K562 (cell line): ENCODE measurements around the gene ADORA3. TPM values are rescaled to one million over a fixed set of nuclear protein-coding genes. Genes with fewer than 3 reads are reported as not detected.

ENCODE experiments used
- DPF2 ChIP-seq: fragments of 450-650 bp; IDR thresholded peaks from 2 replicates; pipeline ENCODE4 v1.6.1; 2016
- ESRRA ChIP-seq: fragments of 450-650 bp; IDR thresholded peaks from 2 replicates; pipeline ENCODE4 v1.6.1; 2014; ENCODE audit warnings: low read depth, mild to moderate bottlenecking, moderate library complexity, borderline replicate concordance
- JUND ChIP-seq, 2 experiments: IDR thresholded peaks; 2 replicates in 1 of 2; 3 replicates in 1 of 2; pipeline ENCODE4 v1.6.1; 2011; ENCODE audit warnings: borderline replicate concordance in 2 of 2, low read depth in 2 of 2, low read length in 2 of 2, improper control_type of control experiment in 1 of 2, missing biosample characterization in 1 of 2, missing genetic modification characterization in 1 of 2, missing genetic modification reagents in 1 of 2
- KDM5B ChIP-seq: fragments of 200-600 bp; sonication (generic); IDR thresholded peaks from 2 replicates; pipeline ENCODE4 v1.6.1; 2012; ENCODE audit warnings: low read depth, mild to moderate bottlenecking, moderate library complexity, low read length, control low read depth, inconsistent platforms; ENCODE audit not compliant: insufficient replicate concordance
- LCOR ChIP-seq: sonication (generic); formaldehyde crosslinking; IDR thresholded peaks from 2 replicates; pipeline ENCODE4 v1.8.0; 2022; ENCODE audit warnings: mild to moderate bottlenecking, missing genetic modification reagents
- MAFF ChIP-seq: IDR thresholded peaks from 2 replicates; pipeline ENCODE4 v1.6.1; 2012; ENCODE audit warnings: low read length, improper control_type of control experiment
- MLX ChIP-seq, 2 experiments: fragments of 450-650 bp in 1 of 2; sonication (generic) in 1 of 2; formaldehyde crosslinking; conservative IDR thresholded peaks; 2 replicates each; pipeline versions ENCODE4 v1.4.0 to v1.8.1; 2020 to 2022; ENCODE audit warnings: mild to moderate bottlenecking in 1 of 2, missing genetic modification reagents in 1 of 2
- RB1 ChIP-seq: fragments of 450-650 bp; IDR thresholded peaks from 2 replicates; pipeline ENCODE4 v1.6.1; 2017; ENCODE audit warnings: low read depth, mild to moderate bottlenecking
- TCFL5 ChIP-seq: fragments of 250-450 bp; sonication (Bioruptor Pico); conservative IDR thresholded peaks from 2 replicates; pipeline ENCODE4 v1.6.1; 2021; ENCODE audit warnings: mild to moderate bottlenecking, moderate library complexity, matching md5 sums
- ZSCAN29 ChIP-seq: fragments of 450-650 bp; IDR thresholded peaks from 2 replicates; pipeline ENCODE4 v1.6.1; 2017
- polyA plus RNA-seq, 8 experiments: library from polyadenylated mRNA; depleted of rRNA in 4 of 8; stranded (reverse) in 5 of 8; unstranded in 3 of 8; fragments of >200 nt; fragmentation: Nextera tagmentation in 2 of 8; fragmentation: Illumina TruSeq in 1 of 8; extraction: Ambion mirVana in 2 of 8; extraction: Trizol in 1 of 8; gene quantifications; 2 replicates each; pipeline versions ENCODE4 v1.2.1 to v1.2.3, GENCODE V29; 2011 to 2014; ENCODE audit warnings: inconsistent platforms in 1 of 8, missing spikeins in 1 of 8
- total RNA-seq, 7 experiments: library from RNA; depleted of rRNA in 6 of 7; stranded (reverse); fragments of >200 nt in 6 of 7; fragmentation: Illumina TruSeq in 2 of 7; extraction: Trizol in 2 of 7; gene quantifications; 2 replicates each; pipeline versions ENCODE4 v1.2.1 to v1.2.3, GENCODE V29; 2011 to 2021; ENCODE audit warnings: low replicate concordance in 1 of 7
- TF ChIP-seq, protein P1 (sequence below), 2 experiments: fragments of 450-650 bp; IDR thresholded peaks; 2 replicates each; pipeline ENCODE4 v1.6.1; 2016; ENCODE audit warnings: mild to moderate bottlenecking in 2 of 2, borderline replicate concordance in 1 of 2, low read depth in 1 of 2, moderate library complexity in 1 of 2
- TF ChIP-seq, protein P2 (sequence below): fragments of 450-650 bp; formaldehyde crosslinking; IDR thresholded peaks from 2 replicates; pipeline ENCODE4 v1.4.0; 2022; ENCODE audit warnings: missing genetic modification characterization

ADORA3 gene
- total and polyA plus RNA-seq, 9 of the 15 experiments (the other 6 are each of a cell fraction or from before 2014, with no cell fraction given), result 0.09 to 0.35 (median 0.16) TPM; not detected in 3

- TF ChIP-seq, protein P1, sequence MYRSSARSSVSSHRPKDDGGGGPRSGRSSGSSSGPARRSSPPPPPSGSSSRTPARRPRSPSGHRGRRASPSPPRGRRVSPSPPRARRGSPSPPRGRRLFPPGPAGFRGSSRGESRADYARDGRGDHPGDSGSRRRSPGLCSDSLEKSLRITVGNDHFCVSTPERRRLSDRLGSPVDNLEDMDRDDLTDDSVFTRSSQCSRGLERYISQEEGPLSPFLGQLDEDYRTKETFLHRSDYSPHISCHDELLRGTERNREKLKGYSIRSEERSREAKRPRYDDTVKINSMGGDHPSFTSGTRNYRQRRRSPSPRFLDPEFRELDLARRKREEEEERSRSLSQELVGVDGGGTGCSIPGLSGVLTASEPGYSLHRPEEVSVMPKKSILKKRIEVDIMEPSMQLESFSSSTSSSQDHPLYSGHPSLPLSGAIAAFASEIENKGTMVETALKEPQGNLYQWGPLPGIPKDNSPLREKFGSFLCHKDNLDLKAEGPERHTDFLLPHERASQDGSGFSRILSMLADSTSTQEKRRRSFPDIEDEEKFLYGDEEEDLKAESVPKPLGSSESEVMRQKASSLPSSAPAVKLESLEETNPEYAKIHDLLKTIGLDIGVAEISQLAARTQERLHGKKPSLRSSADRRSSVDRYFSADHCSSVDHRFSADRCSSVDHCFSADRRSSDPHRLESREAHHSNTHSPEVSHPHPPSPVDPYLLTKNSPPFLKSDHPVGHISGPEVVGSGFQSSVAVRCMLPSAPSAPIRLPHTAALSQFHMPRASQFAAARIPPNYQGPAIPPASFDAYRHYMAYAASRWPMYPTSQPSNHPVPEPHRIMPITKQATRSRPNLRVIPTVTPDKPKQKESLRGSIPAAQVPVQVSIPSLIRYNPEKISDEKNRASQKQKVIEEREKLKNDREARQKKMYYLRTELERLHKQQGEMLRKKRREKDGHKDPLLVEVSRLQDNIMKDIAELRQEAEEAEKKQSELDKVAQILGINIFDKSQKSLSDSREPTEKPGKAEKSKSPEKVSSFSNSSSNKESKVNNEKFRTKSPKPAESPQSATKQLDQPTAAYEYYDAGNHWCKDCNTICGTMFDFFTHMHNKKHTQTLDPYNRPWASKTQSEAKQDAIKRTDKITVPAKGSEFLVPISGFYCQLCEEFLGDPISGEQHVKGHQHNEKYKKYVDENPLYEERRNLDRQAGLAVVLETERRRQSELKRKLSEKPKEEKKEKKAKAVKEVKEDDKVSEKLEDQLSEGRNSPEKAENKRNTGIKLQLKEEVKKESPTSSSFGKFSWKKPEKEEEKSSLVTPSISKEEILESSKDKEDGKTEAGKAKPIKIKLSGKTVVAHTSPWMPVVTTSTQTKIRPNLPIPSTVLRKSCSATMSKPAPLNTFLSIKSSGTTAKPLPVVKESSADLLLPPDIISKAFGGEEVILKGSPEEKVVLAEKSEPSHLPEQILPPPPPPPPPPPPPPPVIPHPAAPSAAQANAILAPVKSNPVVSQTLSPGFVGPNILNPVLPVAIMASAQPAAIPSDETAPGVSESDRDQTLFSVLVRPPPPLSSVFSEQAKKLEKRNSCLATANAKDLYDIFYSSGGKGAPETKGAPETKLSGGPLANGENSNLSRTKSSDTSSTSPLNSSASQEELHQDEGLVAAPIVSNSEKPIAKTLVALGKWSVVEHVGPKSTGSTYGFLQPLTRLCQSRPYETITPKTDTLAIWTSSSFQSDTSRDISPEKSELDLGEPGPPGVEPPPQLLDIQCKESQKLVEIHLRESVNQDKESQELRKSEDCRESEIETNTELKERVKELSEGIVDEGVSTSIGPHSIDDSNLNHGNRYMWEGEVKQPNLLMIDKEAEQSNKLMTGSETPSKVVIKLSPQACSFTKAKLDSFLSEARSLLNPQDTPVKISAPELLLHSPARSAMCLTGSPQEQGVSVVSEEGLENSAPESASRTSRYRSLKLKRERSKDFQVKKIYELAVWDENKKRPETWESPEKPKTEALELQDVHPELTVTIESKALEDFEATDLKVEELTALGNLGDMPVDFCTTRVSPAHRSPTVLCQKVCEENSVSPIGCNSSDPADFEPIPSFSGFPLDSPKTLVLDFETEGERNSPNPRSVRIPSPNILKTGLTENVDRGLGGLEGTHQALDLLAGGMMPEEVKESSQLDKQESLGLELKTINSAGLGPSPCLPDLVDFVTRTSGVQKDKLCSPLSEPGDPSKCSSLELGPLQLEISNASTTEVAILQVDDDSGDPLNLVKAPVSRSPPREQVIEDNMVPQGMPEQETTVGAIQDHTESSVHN (IDR thresholded peaks at IDR 0.05; ENCODE audit: borderline replicate concordance in 1 of 2, low read depth in 1 of 2), result no peak
- TF ChIP-seq ZSCAN29, result no peak
- TF ChIP-seq DPF2, result 0 out of 2 replicates have a peak, but pooled peaks have one; percentile 23
- TF ChIP-seq MLX (CRISPR knock-in tag; conservative IDR thresholded peaks at IDR 0.05), result no peak
- TF ChIP-seq LCOR (CRISPR knock-in tag), result 0 out of 2 replicates have a peak, but pooled peaks have one; percentile 23
- no peak for TF ChIP-seq ESRRA
- no peak for TF ChIP-seq MAFF
- TF ChIP-seq JUND (IDR thresholded peaks at IDR 0.05; ENCODE audit: borderline replicate concordance, low read depth, low read length), result peak; percentile 47; the same call in 1 of the 2 replicates
- TF ChIP-seq JUND (tag; IDR thresholded peaks at IDR 0.05; ENCODE audit: borderline replicate concordance, low read depth, low read length), result peak; percentile 19; the same call in 1 of the 3 replicates
- TF ChIP-seq KDM5B, result no peak
- TF ChIP-seq RB1, result no peak
- TF ChIP-seq TCFL5 (CRISPR knock-in tag), result no peak
- TF ChIP-seq, protein P2, sequence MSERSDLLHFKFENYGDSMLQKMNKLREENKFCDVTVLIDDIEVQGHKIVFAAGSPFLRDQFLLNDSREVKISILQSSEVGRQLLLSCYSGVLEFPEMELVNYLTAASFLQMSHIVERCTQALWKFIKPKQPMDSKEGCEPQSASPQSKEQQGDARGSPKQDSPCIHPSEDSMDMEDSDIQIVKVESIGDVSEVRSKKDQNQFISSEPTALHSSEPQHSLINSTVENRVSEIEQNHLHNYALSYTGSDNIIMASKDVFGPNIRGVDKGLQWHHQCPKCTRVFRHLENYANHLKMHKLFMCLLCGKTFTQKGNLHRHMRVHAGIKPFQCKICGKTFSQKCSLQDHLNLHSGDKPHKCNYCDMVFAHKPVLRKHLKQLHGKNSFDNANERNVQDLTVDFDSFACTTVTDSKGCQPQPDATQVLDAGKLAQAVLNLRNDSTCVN (CRISPR knock-in tag), result no peak
Measured at GRCh38 chr1:111516005-111516535, 12.6 kb upstream of the ADORA3 start (continued).
